ENCODE measurements around the gene ABTB2. TPM values are rescaled to one million over a fixed set of nuclear protein-coding genes. Genes with fewer than 3 reads are reported as not detected.

ABTB2 gene
- total and polyA plus RNA-seq, 10 of the 15 experiments (the other 5 are each of a cell fraction or from before 2014, with no cell fraction given): 0.13 to 2.1 (median 0.72) TPM

DNA sequence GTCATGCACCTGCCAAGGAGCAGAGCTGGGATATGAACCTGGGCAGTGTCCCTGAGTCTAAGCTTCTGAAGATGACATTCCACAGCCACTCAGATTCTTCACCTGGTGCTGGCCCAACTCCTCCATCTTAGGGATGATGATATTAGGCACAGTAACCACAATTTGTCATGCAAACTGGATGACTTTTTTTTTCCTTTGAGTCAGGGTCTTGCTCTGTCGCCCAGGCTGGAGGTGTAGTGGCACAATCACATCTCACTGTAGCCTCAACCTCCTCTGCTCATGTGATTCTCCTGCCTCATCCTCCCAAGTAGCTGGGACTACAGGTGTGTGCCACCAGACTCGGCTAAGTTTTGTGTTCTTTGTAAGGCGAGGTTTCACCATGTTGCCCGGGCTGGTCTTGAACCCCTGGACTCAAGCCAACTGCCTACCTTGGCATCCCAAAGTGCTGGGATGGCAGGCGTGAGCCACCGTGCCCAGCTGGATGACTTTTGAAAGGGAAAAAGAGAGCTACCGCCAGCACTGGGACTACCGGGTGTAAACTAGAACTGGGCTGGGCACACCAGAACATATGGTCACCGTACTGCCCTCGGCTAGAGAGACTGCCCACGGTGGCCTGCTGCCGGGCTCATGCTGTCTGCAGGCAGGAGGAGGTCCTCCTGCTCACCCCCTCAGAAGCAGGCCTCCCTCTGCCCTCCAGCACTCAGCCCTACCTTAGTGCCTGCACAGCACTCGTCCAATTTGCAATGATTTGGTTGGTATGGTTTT is 174.7 kb downstream of the ABTB2 start (continued):
- TF ChIP-seq, protein P1, sequence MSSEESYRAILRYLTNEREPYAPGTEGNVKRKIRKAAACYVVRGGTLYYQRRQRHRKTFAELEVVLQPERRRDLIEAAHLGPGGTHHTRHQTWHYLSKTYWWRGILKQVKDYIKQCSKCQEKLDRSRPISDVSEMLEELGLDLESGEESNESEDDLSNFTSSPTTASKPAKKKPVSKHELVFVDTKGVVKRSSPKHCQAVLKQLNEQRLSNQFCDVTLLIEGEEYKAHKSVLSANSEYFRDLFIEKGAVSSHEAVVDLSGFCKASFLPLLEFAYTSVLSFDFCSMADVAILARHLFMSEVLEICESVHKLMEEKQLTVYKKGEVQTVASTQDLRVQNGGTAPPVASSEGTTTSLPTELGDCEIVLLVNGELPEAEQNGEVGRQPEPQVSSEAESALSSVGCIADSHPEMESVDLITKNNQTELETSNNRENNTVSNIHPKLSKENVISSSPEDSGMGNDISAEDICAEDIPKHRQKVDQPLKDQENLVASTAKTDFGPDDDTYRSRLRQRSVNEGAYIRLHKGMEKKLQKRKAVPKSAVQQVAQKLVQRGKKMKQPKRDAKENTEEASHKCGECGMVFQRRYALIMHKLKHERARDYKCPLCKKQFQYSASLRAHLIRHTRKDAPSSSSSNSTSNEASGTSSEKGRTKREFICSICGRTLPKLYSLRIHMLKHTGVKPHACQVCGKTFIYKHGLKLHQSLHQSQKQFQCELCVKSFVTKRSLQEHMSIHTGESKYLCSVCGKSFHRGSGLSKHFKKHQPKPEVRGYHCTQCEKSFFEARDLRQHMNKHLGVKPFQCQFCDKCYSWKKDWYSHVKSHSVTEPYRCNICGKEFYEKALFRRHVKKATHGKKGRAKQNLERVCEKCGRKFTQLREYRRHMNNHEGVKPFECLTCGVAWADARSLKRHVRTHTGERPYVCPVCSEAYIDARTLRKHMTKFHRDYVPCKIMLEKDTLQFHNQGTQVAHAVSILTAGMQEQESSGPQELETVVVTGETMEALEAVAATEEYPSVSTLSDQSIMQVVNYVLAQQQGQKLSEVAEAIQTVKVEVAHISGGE (CRISPR knock-in tag; IDR thresholded peaks at IDR 0.05): no peak
- TF ChIP-seq, protein P2, sequence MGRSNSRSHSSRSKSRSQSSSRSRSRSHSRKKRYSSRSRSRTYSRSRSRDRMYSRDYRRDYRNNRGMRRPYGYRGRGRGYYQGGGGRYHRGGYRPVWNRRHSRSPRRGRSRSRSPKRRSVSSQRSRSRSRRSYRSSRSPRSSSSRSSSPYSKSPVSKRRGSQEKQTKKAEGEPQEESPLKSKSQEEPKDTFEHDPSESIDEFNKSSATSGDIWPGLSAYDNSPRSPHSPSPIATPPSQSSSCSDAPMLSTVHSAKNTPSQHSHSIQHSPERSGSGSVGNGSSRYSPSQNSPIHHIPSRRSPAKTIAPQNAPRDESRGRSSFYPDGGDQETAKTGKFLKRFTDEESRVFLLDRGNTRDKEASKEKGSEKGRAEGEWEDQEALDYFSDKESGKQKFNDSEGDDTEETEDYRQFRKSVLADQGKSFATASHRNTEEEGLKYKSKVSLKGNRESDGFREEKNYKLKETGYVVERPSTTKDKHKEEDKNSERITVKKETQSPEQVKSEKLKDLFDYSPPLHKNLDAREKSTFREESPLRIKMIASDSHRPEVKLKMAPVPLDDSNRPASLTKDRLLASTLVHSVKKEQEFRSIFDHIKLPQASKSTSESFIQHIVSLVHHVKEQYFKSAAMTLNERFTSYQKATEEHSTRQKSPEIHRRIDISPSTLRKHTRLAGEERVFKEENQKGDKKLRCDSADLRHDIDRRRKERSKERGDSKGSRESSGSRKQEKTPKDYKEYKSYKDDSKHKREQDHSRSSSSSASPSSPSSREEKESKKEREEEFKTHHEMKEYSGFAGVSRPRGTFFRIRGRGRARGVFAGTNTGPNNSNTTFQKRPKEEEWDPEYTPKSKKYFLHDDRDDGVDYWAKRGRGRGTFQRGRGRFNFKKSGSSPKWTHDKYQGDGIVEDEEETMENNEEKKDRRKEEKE (IDR thresholded peaks at IDR 0.05): no peak
- TF ChIP-seq SREBF2 (IDR thresholded peaks at IDR 0.05; ENCODE audit: low read length) (no peak), ESRRA (IDR thresholded peaks at IDR 0.05; ENCODE audit: low read length) (no peak), CBFB (IDR thresholded peaks at IDR 0.05; ENCODE audit: low read depth) (no peak), SMAD5 (IDR thresholded peaks at IDR 0.05; ENCODE audit: low read depth) (no peak)
